A549 (cell line): ENCODE results near the gene NCOA3. TPM values are rescaled to one million over a fixed set of nuclear protein-coding genes. Genes with fewer than 3 reads are reported as not detected.

ENCODE experiments used
- ATAC-seq, 2 experiments: fragments of 200-7000 bp in 1 of 2; fragments of >200 bp in 1 of 2; cut with Nextera tagmentation in 1 of 2; cut with Tn5 transposase in 1 of 2; 3 replicates each; pipeline versions ENCODE4 v1.8.0 to v1.9.1; 2018 to 2020; ENCODE audit warnings: mild to moderate bottlenecking in 1 of 2, moderate library complexity in 1 of 2
- CTCF ChIA-PET: fragments of 300-600 bp; sonication (Branson Sonifier 250); formaldehyde crosslinking; extraction: SDS; loops from one replicate; lab custom pipeline; 2021; ENCODE audit warnings: antibody characterized with exemption, inconsistent platforms; lab: Yijun Ruan, JAX
- POLR2A ChIA-PET: fragments of 350-600 bp; formaldehyde crosslinking; extraction: SDS; loops from one replicate; lab custom pipeline; 2021; ENCODE audit warnings: antibody characterized with exemption, inconsistent platforms; lab: Yijun Ruan, JAX
- DNase-seq, 2 experiments: peaks; one replicate each; pipeline versions ENCODE4 v3.0.0 to v3.0.0-alpha.2; 2011 to 2016; ENCODE audit warnings: low read depth in 1 of 2, low spot score in 1 of 2
- FAIRE-seq: peaks from 2 replicates; lab custom pipeline; 2011; peaks lifted over from hg19 to GRCh38; lab: Jason Lieb, UNC
- H3K27ac ChIP-seq, 2 experiments: fragments of >200 bp; sonication (Bioruptor Twin); formaldehyde crosslinking; 3 replicates each; pipeline ENCODE4 v1.5.1; 2016 to 2017
- H3K4me1 ChIP-seq: fragments of >200 bp; sonication (Bioruptor Twin); formaldehyde crosslinking; 3 replicates; pipeline ENCODE4 v1.6.1; 2016
- H3K4me2 ChIP-seq: fragments of >200 bp; sonication (Bioruptor Twin); formaldehyde crosslinking; 3 replicates; pipeline ENCODE4 v1.6.1; 2016
- H3K4me3 ChIP-seq: fragments of >200 bp; sonication (Bioruptor Twin); formaldehyde crosslinking; 3 replicates; pipeline ENCODE4 v1.5.1; 2016
- H3K9me3 ChIP-seq: fragments of >200 bp; sonication (Bioruptor Twin); formaldehyde crosslinking; 3 replicates; pipeline ENCODE4 v1.6.1; 2016
- BCL3 ChIP-seq: fragments of >200 bp; sonication (Bioruptor Twin); formaldehyde crosslinking; IDR thresholded peaks from 3 replicates; pipeline ENCODE4 v1.6.1; 2016
- CEBPB ChIP-seq, 2 experiments: fragments of >200 bp in 1 of 2; sonication (Bioruptor Twin) in 1 of 2; formaldehyde crosslinking in 1 of 2; IDR thresholded peaks; 2 replicates each; pipeline ENCODE4 v1.6.1; 2012 to 2016
- CHD2 ChIP-seq: fragments of 150-350 bp; IDR thresholded peaks from 2 replicates; pipeline ENCODE4 v1.6.1; 2014; ENCODE audit warnings: low read length; ENCODE audit not compliant: partially characterized antibody
- FOXS1 ChIP-seq: fragments of 250-450 bp; sonication (Bioruptor Pico); IDR thresholded peaks from 2 replicates; pipeline ENCODE4 v1.5.0; 2020; ENCODE audit warnings: mild to moderate bottlenecking, moderate library complexity
- JUN ChIP-seq, 2 experiments: fragments of >200 bp; sonication (Bioruptor Twin); formaldehyde crosslinking; IDR thresholded peaks; 2 replicates in 1 of 2; 3 replicates in 1 of 2; pipeline ENCODE4 v1.6.1; 2016 to 2017
- JUNB ChIP-seq: fragments of >200 bp; sonication (Bioruptor Twin); formaldehyde crosslinking; IDR thresholded peaks from 2 replicates; pipeline ENCODE4 v1.6.1; 2016
- MAFK ChIP-seq: fragments of 450-650 bp; IDR thresholded peaks from 2 replicates; pipeline ENCODE4 v1.6.1; 2014; ENCODE audit not compliant: partially characterized antibody
- NFE2L2 ChIP-seq: fragments of 150-350 bp; conservative IDR thresholded peaks from 2 replicates; pipeline ENCODE4 v1.6.1; 2014; ENCODE audit warnings: low read length
- NPAS2 ChIP-seq: fragments of 250-450 bp; sonication (Bioruptor Pico); IDR thresholded peaks from 2 replicates; pipeline ENCODE4 v1.8.0; 2022; ENCODE audit warnings: mild to moderate bottlenecking, moderate library complexity, borderline replicate concordance
- PHF8 ChIP-seq: fragments of 200-600 bp; sonication (generic); IDR thresholded peaks from 2 replicates; pipeline ENCODE4 v1.6.1; 2016; ENCODE audit warnings: low read depth, mild to moderate bottlenecking, antibody characterized with exemption, moderate library complexity, borderline replicate concordance
- RCOR1 ChIP-seq: fragments of 150-350 bp; IDR thresholded peaks from 2 replicates; pipeline ENCODE4 v1.6.1; 2014; ENCODE audit warnings: antibody characterized with exemption, low read length, low read depth
- SREBF2 ChIP-seq: fragments of 450-650 bp; IDR thresholded peaks from 2 replicates; pipeline ENCODE4 v1.6.1; 2014; ENCODE audit warnings: mild to moderate bottlenecking, moderate library complexity
- TP53 ChIP-seq: fragments of 250-450 bp; sonication (Bioruptor Pico); IDR thresholded peaks from 2 replicates; pipeline ENCODE4 v1.5.0; 2021; ENCODE audit warnings: mild to moderate bottlenecking, moderate library complexity
- ZNF302 ChIP-seq: fragments of 250-450 bp; sonication (Bioruptor Pico); IDR thresholded peaks from 2 replicates; pipeline ENCODE4 v1.9.0; 2021; ENCODE audit warnings: inconsistent platforms, mild to moderate bottlenecking, moderate library complexity
- ZSCAN20 ChIP-seq: fragments of 250-450 bp; sonication (Bioruptor Pico); IDR thresholded peaks from 2 replicates; pipeline ENCODE4 v1.8.0; 2022; ENCODE audit warnings: mild to moderate bottlenecking, moderate library complexity
- WGBS: methylation state at CpG from one replicate; pipeline ENCODE4 v1.1.6; 2017; ENCODE audit errors: missing lambda C conversion rate; 5-methylcytosine and 5-hydroxymethylcytosine counted together
- polyA plus RNA-seq, 4 experiments: library from polyadenylated mRNA; depleted of rRNA in 3 of 4; stranded (reverse); fragments of >200 nt; fragmentation: RNase III in 1 of 4; extraction: RNeasy Plus Mini Kit Qiagen cat#74134 plus additional on column Dnase treatment in 1 of 4; gene quantifications; 2 replicates in 3 of 4; 3 replicates in 1 of 4; pipeline ENCODE4 v1.2.3, GENCODE V29; 2011 to 2017
- TF ChIP-seq, protein P1 (sequence below): fragments of >200 bp; sonication (Bioruptor Twin); formaldehyde crosslinking; IDR thresholded peaks from 2 replicates; pipeline ENCODE4 v1.6.1; 2016
- TF ChIP-seq, protein P2 (sequence below): fragments of 150-350 bp; IDR thresholded peaks from 2 replicates; pipeline ENCODE4 v1.6.1; 2014; ENCODE audit warnings: low read depth, mild to moderate bottlenecking, low read length

Gene NCOA3
- polyA plus RNA-seq, 2 of the 4 experiments (the other 2 are of a cell fraction): 42.9 to 136 TPM

DNA sequence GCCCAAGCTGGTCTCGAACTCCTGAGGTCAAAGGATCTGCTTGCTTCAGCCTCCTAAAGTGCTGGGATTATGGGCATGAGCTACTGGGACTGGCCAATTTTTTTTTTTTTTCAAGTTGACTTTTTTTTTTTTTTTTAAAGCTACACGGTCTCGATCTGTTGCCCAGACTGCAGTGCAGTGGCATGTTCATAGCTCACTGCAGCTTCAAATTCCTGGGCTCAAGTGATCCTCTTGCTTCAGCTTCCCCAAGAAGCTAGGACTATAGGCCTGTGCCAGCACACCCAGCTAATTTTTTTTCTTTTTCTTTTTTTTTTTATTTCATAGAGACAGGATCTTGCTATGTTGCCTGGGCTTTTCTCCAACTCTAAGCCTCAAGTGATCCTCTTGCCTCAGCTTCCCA, 59.5 kb downstream of the NCOA3 start:
- Histone ChIP-seq H3K4me2 (peak overlapping the region; percentile 31), H3K27ac (peak overlapping the region in 1 of 2 experiments; percentile 32; a peak in 2 of 6 replicates), H3K4me3 (no peak overlapping the region), H3K4me1 (peaks cover 84% of the 10 kb centered on the region)
- no peak for FAIRE-seq
- DNase-seq: peak in 1 of 2 experiments; percentile 38
- WGBS: 54% methylated on average over 3 of the region's 3 CpGs
- CTCF ChIA-PET: interaction anchor here (0.6 to 1.7 kb wide), 6 partner anchors 14 to 172 kb away, joined by 3 to 5 read pairs (median 3); no protein-coding TSS in a partner anchor
- peak in 1 of 2 experiments; percentile 49; a peak in 3 of 6 replicates for ATAC-seq
- POLR2A ChIA-PET: interaction anchor here (0.6 to 1.6 kb wide), 3 partner anchors 8 to 54 kb away, joined by 3 to 9 read pairs (median 3); no protein-coding TSS in a partner anchor
- TF ChIP-seq SREBF2 (no peak), ZSCAN20 (no peak), RCOR1 (no peak), PHF8 (no peak)
- TF ChIP-seq, all 56 proteins: peak for 0
- no peaks in the 10 kb centered on the region for H3K9me3 ChIP-seq

DNA sequence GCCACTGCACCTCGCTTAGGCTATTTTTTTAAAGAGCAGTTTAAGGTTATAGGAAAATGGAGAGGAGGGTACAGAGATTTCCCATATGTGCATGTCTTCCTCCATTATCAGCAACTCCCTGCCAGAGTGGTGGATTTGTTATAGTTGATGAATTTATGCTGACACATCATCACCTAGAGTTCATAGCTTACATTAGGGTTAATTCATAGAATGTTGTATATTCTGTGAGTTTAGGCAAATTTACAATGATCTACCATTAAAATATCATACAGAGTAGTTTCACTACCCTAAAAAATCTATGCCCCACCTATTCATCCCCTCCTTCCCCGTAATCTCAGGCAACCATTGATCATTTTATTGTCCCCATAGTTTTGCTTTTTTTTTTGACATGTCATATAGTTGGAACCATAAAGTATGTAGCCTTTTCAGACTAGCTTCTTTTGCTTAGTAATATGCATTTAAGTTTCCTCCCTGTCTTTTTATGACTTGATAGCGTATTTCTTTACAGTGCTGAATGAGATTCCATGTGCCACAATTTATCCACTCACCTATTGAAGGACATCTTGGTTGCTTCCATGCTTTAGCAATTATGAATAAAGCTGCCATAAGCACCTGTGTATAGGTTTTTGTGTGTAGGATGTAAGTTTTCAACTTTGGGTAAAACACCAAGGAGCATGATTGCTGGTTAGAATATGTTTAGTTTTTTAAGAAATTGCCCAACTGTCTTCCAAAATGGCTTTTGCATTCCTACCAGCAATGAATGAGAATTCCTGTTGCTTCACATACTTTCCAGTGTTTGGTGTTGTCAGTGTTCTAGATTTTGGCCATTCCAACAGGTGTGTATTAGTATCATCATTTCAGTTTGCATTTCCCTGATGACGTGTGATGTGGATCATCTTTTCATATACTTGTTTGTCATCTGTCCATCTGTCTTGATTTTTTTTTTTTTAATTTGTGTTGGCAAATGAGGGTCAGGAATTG, 60.2 kb downstream of the NCOA3 start:
- Histone ChIP-seq H3K4me1 (peaks cover 76% of the 10 kb centered on the region), H3K4me2 (peak overlapping the region; percentile 31), H3K27ac (peak overlapping the region in 1 of 2 experiments; percentile 32; a peak in 1 of 6 replicates), H3K4me3 (no peak overlapping the region), H3K9me3 (no peaks in the 10 kb centered on the region)
- FAIRE-seq (no peak), ATAC-seq (no peak; a peak in 1 of 6 replicates), DNase-seq (no peak)
- WGBS: 94% methylated on average over 4 of the region's 4 CpGs
- CTCF ChIA-PET: interaction anchor here (0.6 to 1.7 kb wide), 5 partner anchors 10 to 172 kb away, joined by 3 to 5 read pairs (median 3); no protein-coding TSS in a partner anchor
- POLR2A ChIA-PET: interaction anchor here (0.6 to 1.6 kb wide), 4 partner anchors 9 to 77 kb away, joined by 3 to 9 read pairs (median 3); no protein-coding TSS in a partner anchor
- TF ChIP-seq MAFK: peak; percentile 92
- TF ChIP-seq ZNF302 (CRISPR knock-in tag): no peak

DNA sequence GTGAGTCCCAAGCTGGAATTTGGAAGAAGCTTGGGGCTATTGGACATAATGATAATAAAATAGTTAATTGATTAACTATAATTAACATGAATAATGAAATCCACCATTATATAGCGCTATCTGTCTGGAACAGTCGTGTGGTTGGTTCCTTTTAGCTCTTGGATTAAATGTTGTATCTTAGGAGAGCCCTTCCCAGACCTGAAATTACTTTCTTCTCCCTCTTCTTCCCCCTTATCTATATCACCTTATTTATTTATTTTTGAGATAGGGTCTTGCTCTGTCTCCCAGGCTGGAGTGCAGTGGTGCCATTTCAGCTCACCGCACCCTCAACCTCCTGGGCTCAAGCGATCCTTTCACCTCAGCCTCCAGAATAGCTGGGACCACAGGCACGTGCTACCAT, 64.6 kb downstream of the NCOA3 start:
- POLR2A ChIA-PET: interaction anchor here (0.8 kb wide), 1 partner anchor 65 kb away, joined by 3 read pairs; the partner anchor contains the start of gene NCOA3
- TF ChIP-seq NFE2L2 (no peak), BCL3 (no peak)
- TF ChIP-seq, protein P1, sequence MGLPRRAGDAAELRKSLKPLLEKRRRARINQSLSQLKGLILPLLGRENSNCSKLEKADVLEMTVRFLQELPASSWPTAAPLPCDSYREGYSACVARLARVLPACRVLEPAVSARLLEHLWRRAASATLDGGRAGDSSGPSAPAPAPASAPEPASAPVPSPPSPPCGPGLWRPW: no peak
- TF ChIP-seq, all 56 proteins: peak for 0
- Histone ChIP-seq H3K27ac (no peak overlapping the region), H3K4me1 (peaks cover 63% of the 10 kb centered on the region), H3K4me3 (no peak overlapping the region), H3K9me3 (peaks cover under 1% of the 10 kb centered on the region; the same call in 1 of the 3 replicates), H3K4me2 (no peak overlapping the region)
- FAIRE-seq (no peak), ATAC-seq (no peak), DNase-seq (no peak)
- CTCF ChIA-PET: interaction anchor here (1.3 to 1.6 kb wide), 2 partner anchors 54 to 182 kb away, joined by 4 to 5 read pairs; no protein-coding TSS in a partner anchor
- 97% methylated on average over 5 of the region's 5 CpGs for WGBS

GRCh38 chr20:47568019-47568418, 66.3 kb downstream of the NCOA3 start:
- TF ChIP-seq, protein P2, sequence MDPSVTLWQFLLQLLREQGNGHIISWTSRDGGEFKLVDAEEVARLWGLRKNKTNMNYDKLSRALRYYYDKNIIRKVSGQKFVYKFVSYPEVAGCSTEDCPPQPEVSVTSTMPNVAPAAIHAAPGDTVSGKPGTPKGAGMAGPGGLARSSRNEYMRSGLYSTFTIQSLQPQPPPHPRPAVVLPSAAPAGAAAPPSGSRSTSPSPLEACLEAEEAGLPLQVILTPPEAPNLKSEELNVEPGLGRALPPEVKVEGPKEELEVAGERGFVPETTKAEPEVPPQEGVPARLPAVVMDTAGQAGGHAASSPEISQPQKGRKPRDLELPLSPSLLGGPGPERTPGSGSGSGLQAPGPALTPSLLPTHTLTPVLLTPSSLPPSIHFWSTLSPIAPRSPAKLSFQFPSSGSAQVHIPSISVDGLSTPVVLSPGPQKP: no peak
- TF ChIP-seq JUN (IDR thresholded peaks at IDR 0.05) (no peak; a peak in 1 of 5 replicates), NFE2L2 (no peak), TP53 (no peak), CHD2 (no peak), NPAS2 (CRISPR knock-in tag) (no peak), JUNB (no peak), CEBPB (IDR thresholded peaks at IDR 0.05) (no peak), FOXS1 (CRISPR knock-in tag) (no peak)
- DNase-seq: peak in 1 of 2 experiments; percentile 62
- peak overlapping the region in 1 of 2 experiments; percentile 2; a peak in 2 of 6 replicates for H3K27ac ChIP-seq
- H3K4me3 ChIP-seq: no peak overlapping the region
- peaks cover 51% of the 10 kb centered on the region for H3K4me1 ChIP-seq
- WGBS: 14% methylated on average over 2 of the region's 2 CpGs
- peak; percentile 21 to 47; a peak in 4 of 6 replicates for ATAC-seq
- ChIA-PET POLR2A (interaction anchor here (1.2 to 1.4 kb wide), 2 partner anchors 9 to 66 kb away, joined by 6 to 7 read pairs; partner anchors contain the start of gene NCOA3), CTCF (interaction anchor here (1.2 to 1.8 kb wide), 3 partner anchors 9 to 184 kb away, joined by 4 to 5 read pairs (median 4); no protein-coding TSS in a partner anchor)
- FAIRE-seq: no peak
- peaks cover 7% of the 10 kb centered on the region; the same call in 1 of the 3 replicates for H3K9me3 ChIP-seq
- H3K4me2 ChIP-seq: peak overlapping the region; percentile 46
